Lower leg skin (tissue), 4 donors: ENCODE data around the gene RSPO4. TPM values are rescaled to one million over a fixed set of nuclear protein-coding genes. Genes with fewer than 3 reads are reported as not detected.

Experiments used
- DNase-seq, 2 donors: peaks; one replicate each; pipeline ENCODE4 v3.0.0-alpha.2; 2019; ENCODE audit warnings: low spot score in 2 of 2
- H3K4me3 ChIP-seq: fragments of 200-600 bp; sonication (generic); 2 replicates; pipeline ENCODE4 v1.5.1; 2017; ENCODE audit warnings: mild to moderate bottlenecking, low read depth; ENCODE audit not compliant: poor library complexity, severe bottlenecking
- POLR2A ChIP-seq, 2 donors: fragments of 450-650 bp; IDR thresholded peaks; one replicate each; pipeline ENCODE4 v1.6.1; 2016 to 2017; ENCODE audit warnings: antibody characterized with exemption in 2 of 2, mild to moderate bottlenecking in 1 of 2, moderate library complexity in 1 of 2
- WGBS, 2 donors: methylation state at CpG; one replicate each; pipeline ENCODE4 v1.1.5; 2018; 5-methylcytosine and 5-hydroxymethylcytosine counted together
- intact Hi-C: fragments of 100-400 bp; cut with DNase I; formaldehyde crosslinking; loops from one replicate; pipeline ENCODE4 v1.15.0; 2023; ENCODE audit warnings: low total_unique reads
- total RNA-seq, 4 donors: library from RNA; depleted of rRNA; stranded (reverse); fragments of >200 nt; gene quantifications; one replicate each; pipeline ENCODE4 v1.1.0, GENCODE V29; 2016
- TF ChIP-seq, protein P1 (sequence below), 3 donors: fragments of 450-650 bp; IDR thresholded peaks; one replicate each; pipeline ENCODE4 v1.5.1; 2016; ENCODE audit warnings: antibody characterized with exemption in 3 of 3, mild to moderate bottlenecking in 3 of 3, moderate library complexity in 2 of 3

The RSPO4 gene
- total RNA-seq, 4 donors from 2014 or later = 0.13 to 0.59 TPM; not detected in 2

DNA sequence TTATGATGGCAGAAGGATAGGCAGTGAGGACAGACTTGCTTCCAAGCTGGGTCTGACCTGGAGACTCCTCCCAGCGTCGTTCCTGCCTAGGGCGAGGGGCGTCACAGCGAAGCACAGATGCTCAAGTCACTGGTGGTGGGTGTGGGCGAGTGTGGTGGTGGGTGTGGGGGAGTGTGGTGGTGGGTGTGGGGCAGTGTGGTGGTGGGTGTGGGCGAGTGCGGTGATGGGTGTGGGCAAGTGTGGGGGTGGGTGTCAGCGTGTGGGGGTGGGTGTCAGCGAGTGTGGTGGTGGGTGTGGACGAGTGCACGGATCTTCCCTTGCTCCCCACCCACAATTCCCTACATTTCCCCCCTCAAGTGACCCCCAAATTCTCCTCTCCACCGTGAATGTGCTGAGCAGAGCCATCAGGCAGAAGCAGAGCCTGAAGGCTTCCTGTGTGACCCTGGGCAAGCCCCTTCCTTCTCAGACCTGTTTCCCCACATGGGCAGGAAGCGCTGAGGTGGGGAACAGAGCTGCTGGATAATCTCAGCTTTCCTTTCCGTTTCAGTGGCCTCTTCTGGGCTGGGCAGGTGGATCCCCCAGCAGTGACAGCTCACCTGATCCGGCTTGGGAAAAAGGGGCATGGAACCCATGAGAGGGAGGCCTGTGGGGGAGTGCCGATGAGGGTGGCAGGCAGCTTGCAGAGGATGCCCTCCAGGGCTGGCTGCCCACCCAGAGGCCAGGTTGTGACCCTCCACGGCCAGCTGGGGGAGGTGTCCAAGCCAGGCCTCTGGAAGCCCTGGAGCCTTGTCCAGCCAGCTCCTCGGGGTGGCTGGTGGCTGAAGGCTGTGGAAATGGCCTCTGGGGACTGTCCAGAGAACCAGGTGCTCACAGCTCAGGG, 42.9 kb downstream of the RSPO4 start:
- no peak for DNase-seq
- no peak overlapping the region for H3K4me3 ChIP-seq
- intact Hi-C loops = no loop called here

DNA sequence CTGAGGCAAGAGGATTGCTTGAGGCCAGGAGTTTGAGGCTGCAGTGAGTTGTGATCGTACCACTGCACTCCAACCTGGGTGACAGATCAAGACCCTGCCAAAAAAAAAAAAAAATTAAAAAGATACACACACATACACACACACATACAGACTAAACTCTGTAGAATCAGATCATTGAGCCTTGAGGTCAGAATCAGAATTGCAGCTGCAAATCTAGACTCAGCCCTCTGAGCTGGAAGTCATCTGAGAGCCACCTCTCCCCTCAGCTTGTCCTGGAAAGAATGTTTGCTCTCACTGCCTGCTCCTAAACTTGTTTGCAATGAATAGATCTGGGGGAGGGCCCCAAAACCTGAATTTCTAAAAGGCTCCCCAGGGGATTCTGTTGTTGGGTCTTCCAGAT, 44.6 kb downstream of the RSPO4 start:
- no peak for DNase-seq
- intact Hi-C loops = no loop called here
- H3K4me3 ChIP-seq = no peak overlapping the region
- WGBS, 2 donors = 74 to 82% methylated on average over 1 of the region's 1 CpG
- no peak for TF ChIP-seq POLR2A (IDR thresholded peaks at IDR 0.05)
- TF ChIP-seq, protein P1, sequence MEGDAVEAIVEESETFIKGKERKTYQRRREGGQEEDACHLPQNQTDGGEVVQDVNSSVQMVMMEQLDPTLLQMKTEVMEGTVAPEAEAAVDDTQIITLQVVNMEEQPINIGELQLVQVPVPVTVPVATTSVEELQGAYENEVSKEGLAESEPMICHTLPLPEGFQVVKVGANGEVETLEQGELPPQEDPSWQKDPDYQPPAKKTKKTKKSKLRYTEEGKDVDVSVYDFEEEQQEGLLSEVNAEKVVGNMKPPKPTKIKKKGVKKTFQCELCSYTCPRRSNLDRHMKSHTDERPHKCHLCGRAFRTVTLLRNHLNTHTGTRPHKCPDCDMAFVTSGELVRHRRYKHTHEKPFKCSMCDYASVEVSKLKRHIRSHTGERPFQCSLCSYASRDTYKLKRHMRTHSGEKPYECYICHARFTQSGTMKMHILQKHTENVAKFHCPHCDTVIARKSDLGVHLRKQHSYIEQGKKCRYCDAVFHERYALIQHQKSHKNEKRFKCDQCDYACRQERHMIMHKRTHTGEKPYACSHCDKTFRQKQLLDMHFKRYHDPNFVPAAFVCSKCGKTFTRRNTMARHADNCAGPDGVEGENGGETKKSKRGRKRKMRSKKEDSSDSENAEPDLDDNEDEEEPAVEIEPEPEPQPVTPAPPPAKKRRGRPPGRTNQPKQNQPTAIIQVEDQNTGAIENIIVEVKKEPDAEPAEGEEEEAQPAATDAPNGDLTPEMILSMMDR (IDR thresholded peaks at IDR 0.05) = no peak

More for the DNA sequence above, 42.9 kb downstream of the RSPO4 start:
- WGBS, 2 donors = 41 to 43% methylated on average over 17 to 19 of the region's 19 CpGs
- TF ChIP-seq, protein P1 (IDR thresholded peaks at IDR 0.05) = no peak
- TF ChIP-seq POLR2A (IDR thresholded peaks at IDR 0.05) = no peak

DNA sequence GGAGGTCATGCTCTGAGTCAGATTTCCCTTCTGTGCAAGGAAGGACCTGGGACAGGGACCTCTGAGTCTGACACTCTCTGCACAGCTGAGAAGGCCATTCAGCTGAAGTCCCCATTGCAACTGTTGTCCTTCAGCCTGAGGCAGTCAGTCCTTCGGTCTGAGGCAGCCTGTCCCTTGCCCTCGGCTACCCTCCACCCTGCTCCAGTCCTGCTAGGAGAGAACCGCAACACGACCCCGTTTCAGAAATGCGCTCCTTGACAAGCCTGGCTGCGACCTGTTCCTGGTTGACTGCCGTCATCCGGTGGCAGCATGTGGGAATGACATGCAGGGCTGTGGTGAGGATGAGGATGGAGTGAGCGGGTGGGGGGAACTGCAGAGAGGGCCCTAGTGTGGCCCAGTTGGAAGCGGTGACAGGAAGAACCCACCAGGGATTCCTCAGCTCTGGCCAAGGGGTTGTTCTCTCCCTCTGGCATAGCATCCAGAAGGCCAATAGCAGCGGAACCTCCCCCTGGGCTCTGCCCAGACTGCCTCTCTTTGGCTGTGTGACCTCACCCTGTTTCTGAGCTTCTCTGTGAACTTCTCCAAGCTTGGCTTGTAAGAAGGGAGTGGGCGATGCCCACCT, 45.7 kb downstream of the RSPO4 start:
- intact Hi-C loops = loop anchor here (1.0 kb wide), 1 partner anchor 140 kb away; no protein-coding TSS in a partner anchor
- DNase-seq = peak; percentile 46 to 90

DNA sequence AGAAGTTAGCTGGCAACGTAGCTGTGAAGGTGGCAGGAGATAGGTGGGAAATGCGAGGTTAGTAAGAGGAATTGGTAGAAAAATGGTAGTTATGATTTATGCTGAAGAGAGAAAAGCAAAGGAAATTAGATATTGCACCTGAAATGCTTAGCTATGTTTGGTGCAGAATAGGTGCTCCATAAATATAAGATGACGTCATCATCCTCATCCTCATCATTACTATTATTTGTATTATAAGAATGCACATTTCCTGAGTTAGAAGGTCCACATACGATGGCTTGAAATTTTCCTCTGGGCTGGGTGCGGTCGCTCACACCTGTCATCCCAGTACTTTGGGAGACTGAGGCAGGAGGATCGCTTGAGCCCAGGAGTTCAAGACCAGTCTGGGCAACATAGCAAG, 46.5 kb downstream of the RSPO4 start:
- intact Hi-C loops = loop anchor here (1.0 kb wide), 1 partner anchor 139 kb away; no protein-coding TSS in a partner anchor
- H3K4me3 ChIP-seq = no peak overlapping the region
- WGBS, 2 donors = 72 to 82% methylated on average over 7 of the region's 7 CpGs
- no peak for DNase-seq
- no peak for TF ChIP-seq POLR2A (IDR thresholded peaks at IDR 0.05)
- TF ChIP-seq, protein P1 (IDR thresholded peaks at IDR 0.05) = no peak

More for the DNA sequence above, 45.7 kb downstream of the RSPO4 start:
- TF ChIP-seq POLR2A (IDR thresholded peaks at IDR 0.05) = no peak
- TF ChIP-seq, protein P1 (IDR thresholded peaks at IDR 0.05) = peak in 1 of 3 donors; percentile 74
- WGBS, 2 donors = 12 to 16% methylated on average over 8 to 12 of the region's 13 CpGs
- H3K4me3 ChIP-seq = no peak overlapping the region

DNA sequence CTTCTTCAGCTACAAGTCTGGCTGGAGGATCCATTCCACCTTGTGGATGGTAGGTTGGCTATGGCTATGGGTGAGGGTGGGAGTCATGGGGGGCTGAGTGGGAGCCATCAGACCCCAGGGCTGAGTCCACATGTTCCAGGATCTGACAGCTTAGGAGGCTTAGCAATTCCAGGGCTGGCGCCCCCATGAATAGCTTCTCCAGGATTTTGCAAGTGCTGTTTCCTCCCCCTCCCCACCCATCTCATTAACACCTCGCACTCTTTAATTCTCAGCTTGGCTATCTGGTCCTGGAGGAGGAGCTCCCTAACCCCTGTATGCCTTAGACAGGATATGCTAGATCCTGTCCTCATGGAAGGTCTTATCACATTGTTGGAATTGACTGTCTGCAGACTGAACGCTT, 47.0 kb downstream of the RSPO4 start:
- intact Hi-C loops = no loop called here
- WGBS, 2 donors = 42 to 54% methylated on average over 3 of the region's 3 CpGs
- no peak for TF ChIP-seq POLR2A (IDR thresholded peaks at IDR 0.05)
- TF ChIP-seq, protein P1 (IDR thresholded peaks at IDR 0.05) = no peak
- DNase-seq = no peak
- H3K4me3 ChIP-seq = no peak overlapping the region
